HG03025 (cell line): ENCODE results near the gene DVL2.
"Not testable (repeated sequence)": the region's sequence is repeated elsewhere in the genome, so short reads cannot be mapped to it uniquely, and the experiment has no call there.

Experiments used
- ATAC-seq: cut with Tn5 transposase; IDR thresholded peaks from one replicate; pipeline ENCODE4 v1.9.1; 2021; ENCODE audit warnings: mild to moderate bottlenecking, moderate library complexity; ENCODE audit not compliant: unreplicated experiment, low FRiP score

DVL2 gene

GRCh38 chr17:7258731-7259554 is 24.6 kb upstream of the DVL2 start:
- ATAC-seq, result no peak

- ATAC-seq, result no peak
Observed at GRCh38 chr17:7256766-7257456, 22.6 kb upstream of the DVL2 start.

GRCh38 chr17:7254511-7254910 is 20.2 kb upstream of the DVL2 start:
- ATAC-seq, result no peak

GRCh38 chr17:7253082-7253481 is 18.8 kb upstream of the DVL2 start:
- ATAC-seq, result no peak

- peak; percentile 45 for ATAC-seq
Observed at GRCh38 chr17:7252176-7253043, 18.1 kb upstream of the DVL2 start, which contains the start of gene ELP5. ELP5 (plus strand) TSS chr17:7252215; CDS start chr17:7252551, 336 bp downstream.

GRCh38 chr17:7251661-7252175 is 17.4 kb upstream of the DVL2 start, which contains the start of gene CTDNEP1:
CTDNEP1 (minus strand) TSS chr17:7251734; CDS start chr17:7251296, 438 bp downstream.
- ATAC-seq, result peak; percentile 75

GRCh38 chr17:7250695-7251627 is 16.6 kb upstream of the DVL2 start:
- ATAC-seq, result no peak

GRCh38 chr17:7249830-7250229 is 15.5 kb upstream of the DVL2 start:
- ATAC-seq, result no peak

- no peak for ATAC-seq
Observed at GRCh38 chr17:7249214-7249613, 14.9 kb upstream of the DVL2 start.

- ATAC-seq, result no peak
Observed at GRCh38 chr17:7248796-7249195, 14.5 kb upstream of the DVL2 start.

GRCh38 chr17:7246779-7247178 is 12.5 kb upstream of the DVL2 start:
- ATAC-seq, result no peak

GRCh38 chr17:7243838-7244237 is 9.5 kb upstream of the DVL2 start:
- ATAC-seq, result not testable (repeated sequence)

- ATAC-seq, result no peak
Observed at GRCh38 chr17:7243453-7243729, 9.1 kb upstream of the DVL2 start.

GRCh38 chr17:7242717-7243452 is 8.6 kb upstream of the DVL2 start:
- peak; percentile 40 for ATAC-seq

GRCh38 chr17:7241783-7242716 is 7.7 kb upstream of the DVL2 start, which contains the start of gene GABARAP:
GABARAP (minus strand) TSS chr17:7242449; CDS start chr17:7242330, 119 bp downstream.
- ATAC-seq, result peak; percentile 27

GRCh38 chr17:7241090-7241733 is 6.9 kb upstream of the DVL2 start:
- ATAC-seq, result no peak

- ATAC-seq, result no peak
Observed at GRCh38 chr17:7240375-7240774, 6.1 kb upstream of the DVL2 start.
